Endothelial cell of umbilical vein (primary cell): ENCODE data around the gene PCBP4. TPM values are rescaled to one million over a fixed set of nuclear protein-coding genes. Genes with fewer than 3 reads are reported as not detected.

Source experiments
- BruUV-seq: library from RNA; stranded (reverse); fragments of 400-500 nt; replicated peaks from 2 replicates; lab custom pipeline; 2021; lab: Mats Ljungman, UMichigan
- CTCF ChIA-PET: fragments of 300-600, 350-600 bp; sonication (Branson Sonifier 250); formaldehyde crosslinking; loops from one replicate; lab custom pipeline; 2021; ENCODE audit warnings: antibody characterized with exemption, inconsistent platforms; lab: Charles Lee
- POLR2A ChIA-PET: fragments of 300-600, 350-600 bp; sonication (Branson Sonifier 250); formaldehyde crosslinking; loops from one replicate; lab custom pipeline; 2021; ENCODE audit warnings: antibody characterized with exemption, inconsistent platforms; lab: Charles Lee
- DNase-seq: peaks from one replicate; pipeline ENCODE4 v3.0.0-alpha.2; 2011; ENCODE audit warnings: low read depth, low spot score
- FAIRE-seq: peaks from 2 replicates; lab custom pipeline; 2011; peaks lifted over from hg19 to GRCh38; lab: Jason Lieb, UNC
- H2AFZ ChIP-seq: 2 replicates; pipeline ENCODE4 v1.6.0; 2012; ENCODE audit warnings: low read depth, low read length, control low read depth, inconsistent platforms
- H3K27ac ChIP-seq: 2 replicates; pipeline ENCODE4 v1.5.1; 2011; ENCODE audit warnings: low read depth, mild to moderate bottlenecking, control low read depth, low read length, moderate library complexity; ENCODE audit not compliant: insufficient read depth
- H3K27me3 ChIP-seq, 2 experiments: 2 replicates each; pipeline versions ENCODE4 v1.6.0 to v1.6.1; 2011; ENCODE audit warnings: low read length in 2 of 2, mixed read lengths in 1 of 2; ENCODE audit not compliant: control insufficient read depth in 2 of 2, insufficient read depth in 2 of 2
- H3K36me3 ChIP-seq, 2 experiments: 2 replicates in 1 of 2; 3 replicates in 1 of 2; pipeline ENCODE4 v1.5.1; 2011; ENCODE audit warnings: low read length in 2 of 2, mild to moderate bottlenecking in 1 of 2, moderate library complexity in 1 of 2; ENCODE audit not compliant: control insufficient read depth in 2 of 2, insufficient read depth in 2 of 2; ENCODE audit errors: extremely low read depth in 1 of 2
- H3K4me1 ChIP-seq: 3 replicates; pipeline ENCODE4 v1.5.1; 2011; ENCODE audit warnings: mild to moderate bottlenecking, low read length; ENCODE audit not compliant: control insufficient read depth, insufficient read depth; ENCODE audit errors: extremely low read depth
- H3K4me2 ChIP-seq: 2 replicates; pipeline ENCODE4 v1.6.1; 2011; ENCODE audit warnings: low read length, control low read depth, mixed read lengths; ENCODE audit not compliant: insufficient read depth
- H3K4me3 ChIP-seq, 3 experiments: fragments of 200-600 bp in 1 of 3; sonication (generic), shearing (Covaris generic) in 1 of 3; replicated peaks in 1 of 3; 2 replicates each; pipeline ENCODE4 v1.5.1; 2011 to 2016; ENCODE audit warnings: control low read depth in 3 of 3, low read length in 3 of 3, mild to moderate bottlenecking in 2 of 3, inconsistent platforms in 1 of 3, low read depth in 1 of 3, moderate library complexity in 1 of 3; ENCODE audit not compliant: insufficient read depth in 1 of 3
- H3K79me2 ChIP-seq: 2 replicates; pipeline ENCODE4 v1.6.0; 2012; ENCODE audit warnings: low read length, inconsistent platforms; ENCODE audit not compliant: control insufficient read depth, insufficient read depth
- H3K9ac ChIP-seq: replicated peaks from 2 replicates; pipeline ENCODE3; 2011; ENCODE audit warnings: low read length, control low read depth; ENCODE audit not compliant: insufficient read depth; ENCODE audit errors: extremely low read depth
- H3K9me1 ChIP-seq: replicated peaks from 3 replicates; pipeline ENCODE4 v1.6.0; 2011; ENCODE audit warnings: mild to moderate bottlenecking, low read length; ENCODE audit not compliant: control insufficient read depth, insufficient read depth; ENCODE audit errors: extremely low read depth
- H3K9me3 ChIP-seq: replicated peaks from 2 replicates; pipeline ENCODE4 v1.5.1; 2012; ENCODE audit warnings: low read length, inconsistent platforms; ENCODE audit not compliant: control insufficient read depth, insufficient read depth
- H4K20me1 ChIP-seq: replicated peaks from 2 replicates; pipeline ENCODE3; 2011; ENCODE audit warnings: mild to moderate bottlenecking, low read length; ENCODE audit not compliant: control insufficient read depth, insufficient read depth; ENCODE audit errors: extremely low read depth
- EZH2 ChIP-seq: IDR thresholded peaks from 2 replicates; pipeline ENCODE4 v1.6.1; 2012; ENCODE audit warnings: borderline replicate concordance, low read depth, mild to moderate bottlenecking, moderate library complexity, low read length, inconsistent platforms; ENCODE audit not compliant: severe bottlenecking
- FOS ChIP-seq: IDR thresholded peaks from 2 replicates; pipeline ENCODE4 v1.6.1; 2011; ENCODE audit warnings: mild to moderate bottlenecking, low read length, moderate library complexity, borderline replicate concordance; ENCODE audit not compliant: insufficient read depth
- GATA2 ChIP-seq: IDR thresholded peaks from 2 replicates; pipeline ENCODE4 v1.7.0; 2011; ENCODE audit warnings: low read depth, mild to moderate bottlenecking, moderate library complexity, mixed read lengths, low read length; ENCODE audit not compliant: insufficient read length, insufficient read depth
- JUN ChIP-seq: IDR thresholded peaks from 2 replicates; pipeline ENCODE4 v1.6.1; 2011; ENCODE audit warnings: borderline replicate concordance, low read depth; ENCODE audit not compliant: insufficient read length, insufficient read depth
- MAX ChIP-seq: IDR thresholded peaks from 2 replicates; pipeline ENCODE4 v1.6.1; 2011; ENCODE audit not compliant: insufficient read depth, insufficient read length
- MYC ChIP-seq: IDR thresholded peaks from one replicate; pipeline ENCODE4 v1.6.1; 2011; ENCODE audit warnings: mild to moderate bottlenecking, low read depth, low read length
- POLR2A ChIP-seq: IDR thresholded peaks from 2 replicates; pipeline ENCODE4 v1.6.1; 2012; ENCODE audit warnings: low read depth, mild to moderate bottlenecking, control low read depth, low read length
- POLR2AphosphoS5 ChIP-seq: IDR thresholded peaks from 2 replicates; pipeline ENCODE4 v1.6.1; 2012; ENCODE audit warnings: low read depth, mild to moderate bottlenecking, control low read depth, low read length, moderate library complexity; ENCODE audit not compliant: insufficient read depth
- dilution Hi-C: fragments of 300-500 bp; cut with MboI; formaldehyde crosslinking; loops from one replicate; pipeline ENCODE4 v1.15.0; 2019; ENCODE audit warnings: low sequenced_read_pairs; ENCODE audit not compliant: extremely low pct_ligation_motif_present
- intact Hi-C: fragments of 100-400 bp; cut with micrococcal nuclease; formaldehyde crosslinking; loops from one replicate; pipeline ENCODE4 v1.10.0; 2022
- polyA plus RNA-seq, 4 experiments: library from polyadenylated mRNA; depleted of rRNA in 3 of 4; stranded (reverse) in 3 of 4; unstranded in 1 of 4; fragments of >200 nt; gene quantifications; 2 replicates each; pipeline versions ENCODE4 v1.2.1 to v1.2.3, GENCODE V29; 2011 to 2012; ENCODE audit warnings: missing spikeins in 1 of 4
- total RNA-seq: library from RNA; stranded (reverse); gene quantifications from 2 replicates; pipeline ENCODE4 v1.2.3, GENCODE V29; 2021

Gene PCBP4
- total and polyA plus RNA-seq, 2 donors (not counting 3 experiments of a cell fraction or from before 2014, with no cell fraction given), result 46.5 to 63.1 TPM

DNA sequence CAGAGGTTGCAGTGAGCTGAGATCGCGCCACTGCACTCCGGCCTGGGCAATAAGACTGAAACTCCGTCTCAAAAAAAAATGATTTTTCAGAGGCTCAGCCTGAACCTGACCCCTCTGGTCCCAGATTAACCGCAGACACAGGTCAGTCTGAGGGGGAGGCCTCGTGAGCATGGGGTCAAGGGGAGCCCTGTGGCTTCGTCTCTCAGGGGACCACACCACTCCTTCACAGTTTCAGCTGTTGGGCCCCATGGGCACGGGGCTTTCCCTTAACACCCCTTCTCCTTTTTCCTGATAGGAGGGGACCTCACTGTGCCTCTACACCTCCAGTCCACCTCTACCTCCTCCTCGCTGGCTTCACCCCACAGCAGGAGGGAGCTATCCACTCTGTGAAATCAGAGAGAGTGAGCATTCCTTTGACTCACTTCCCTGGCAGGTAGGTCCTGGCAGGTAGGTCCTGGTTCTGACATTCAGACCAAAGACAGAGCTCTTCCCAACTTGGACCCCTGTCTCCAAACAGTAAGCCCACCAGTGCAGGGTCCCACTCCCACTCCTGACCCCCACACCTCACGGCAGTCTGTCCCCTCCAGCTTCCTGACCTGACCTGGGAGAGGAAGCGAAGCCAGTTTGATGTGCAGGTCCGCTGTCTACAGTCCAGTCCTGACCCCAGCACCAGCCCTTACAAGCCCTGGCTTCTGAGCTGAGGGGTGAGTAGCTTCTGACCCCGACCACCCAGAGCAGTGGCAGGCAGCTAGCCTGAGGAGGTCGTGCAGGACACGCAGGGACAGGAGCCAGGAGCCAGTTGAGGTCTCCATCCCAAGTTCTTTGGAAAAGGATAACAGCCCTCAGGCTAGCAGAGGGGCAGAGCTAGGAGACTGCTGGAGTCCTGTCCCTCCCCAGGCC lies 34.5 kb downstream of the PCBP4 start:
- H4K20me1 ChIP-seq, result no peaks in the 10 kb centered on the region
- no peaks in the 10 kb centered on the region for H3K27me3 ChIP-seq
- TF ChIP-seq POLR2AphosphoS5 (no peak), GATA2 (no peak), POLR2A (no peak), MAX (no peak), FOS (no peak), JUN (no peak), MYC (no peak), EZH2 (no peak)
- H3K9ac ChIP-seq, result no peak overlapping the region
- DNase-seq, result no peak
- no peak overlapping the region for H3K4me3 ChIP-seq
- H3K36me3 ChIP-seq, result peaks cover 0 to 36% of the 10 kb centered on the region in 2 experiments
- dilution Hi-C loops, result no loop called here
- no peak overlapping the region for H3K27ac ChIP-seq
- H3K4me2 ChIP-seq, result no peak overlapping the region
- intact Hi-C loops, result no loop called here
- no peak overlapping the region for H2AFZ ChIP-seq
- FAIRE-seq, result no peak
- CTCF ChIA-PET, result interaction anchor here (0.6 to 1.4 kb wide), 3 partner anchors 9 to 602 kb away, joined by 3 read pairs; partner anchors contain the start of genes ABHD14B and RRP9
- H3K79me2 ChIP-seq, result no peaks in the 10 kb centered on the region
- H3K4me1 ChIP-seq, result no peaks in the 10 kb centered on the region
- no peaks in the 10 kb centered on the region for H3K9me3 ChIP-seq
- H3K9me1 ChIP-seq, result no peaks in the 10 kb centered on the region
- POLR2A ChIA-PET, result no interaction called here
- BruUV-seq, result no TSS peak
